Measurements from ENCODE around the gene DAB1.

Gene DAB1

GRCh38 chr1:57020216-57020615 lies 403.6 kb downstream of the DAB1 start:
- H3K9ac ChIP-seq (ENCODE audit: low read length in 5 of 5) = no peak overlapping the region
- H3K27ac ChIP-seq (ENCODE audit: low read depth, low read length) = no peak overlapping the region
- H3K4me3 ChIP-seq (ENCODE audit: low read depth in 1 of 5, low read length in 5 of 5) = no peak overlapping the region
- H3K36me3 ChIP-seq (ENCODE audit: control insufficient read depth in 5 of 5, insufficient read depth in 5 of 5, low read length in 5 of 5) = no peaks in the 10 kb centered on the region
- no peaks in the 10 kb centered on the region for H3K9me3 ChIP-seq (ENCODE audit: control insufficient read depth in 5 of 5, low read length in 5 of 5)
- no peaks in the 10 kb centered on the region for H3K27me3 ChIP-seq (ENCODE audit: control insufficient read depth in 5 of 5, insufficient read depth in 4 of 5, low read length in 5 of 5)
- peaks cover 0 to 7% (median 4%) of the 10 kb centered on the region in 5 donors for H3K4me1 ChIP-seq (ENCODE audit: control insufficient read depth in 5 of 5, insufficient read depth in 5 of 5, low read length in 5 of 5)

GRCh38 chr1:57019236-57019839 lies 404.5 kb downstream of the DAB1 start:
- H3K9me3 ChIP-seq (ENCODE audit: control insufficient read depth in 5 of 5, low read length in 5 of 5) = no peaks in the 10 kb centered on the region
- H3K27ac ChIP-seq (ENCODE audit: low read depth, low read length) = no peak overlapping the region
- H3K4me3 ChIP-seq (ENCODE audit: low read depth in 1 of 5, low read length in 5 of 5) = no peak overlapping the region
- H3K27me3 ChIP-seq (ENCODE audit: control insufficient read depth in 5 of 5, insufficient read depth in 4 of 5, low read length in 5 of 5) = no peaks in the 10 kb centered on the region
- no peak overlapping the region for H3K9ac ChIP-seq (ENCODE audit: low read length in 5 of 5)
- no peaks in the 10 kb centered on the region for H3K36me3 ChIP-seq (ENCODE audit: control insufficient read depth in 5 of 5, insufficient read depth in 5 of 5, low read length in 5 of 5)
- no peaks in the 10 kb centered on the region for H3K4me1 ChIP-seq (ENCODE audit: control insufficient read depth in 5 of 5, insufficient read depth in 5 of 5, low read length in 5 of 5)

GRCh38 chr1:57018119-57018518 lies 405.7 kb downstream of the DAB1 start:
- Histone ChIP-seq H3K27me3 (ENCODE audit: control insufficient read depth in 5 of 5, insufficient read depth in 4 of 5, low read length in 5 of 5) (no peaks in the 10 kb centered on the region), H3K4me1 (ENCODE audit: control insufficient read depth in 5 of 5, insufficient read depth in 5 of 5, low read length in 5 of 5) (no peaks in the 10 kb centered on the region), H3K9me3 (ENCODE audit: control insufficient read depth in 5 of 5, low read length in 5 of 5) (no peaks in the 10 kb centered on the region), H3K4me3 (ENCODE audit: low read depth in 1 of 5, low read length in 5 of 5) (no peak overlapping the region), H3K36me3 (ENCODE audit: control insufficient read depth in 5 of 5, insufficient read depth in 5 of 5, low read length in 5 of 5) (no peaks in the 10 kb centered on the region), H3K9ac (ENCODE audit: low read length in 5 of 5) (no peak overlapping the region), H3K27ac (ENCODE audit: low read depth, low read length) (no peak overlapping the region)

GRCh38 chr1:57017717-57018116 lies 406.1 kb downstream of the DAB1 start:
- Histone ChIP-seq H3K4me3 (ENCODE audit: low read depth in 1 of 5, low read length in 5 of 5) (no peak overlapping the region), H3K4me1 (ENCODE audit: control insufficient read depth in 5 of 5, insufficient read depth in 5 of 5, low read length in 5 of 5) (no peaks in the 10 kb centered on the region), H3K27ac (ENCODE audit: low read depth, low read length) (no peak overlapping the region), H3K36me3 (ENCODE audit: control insufficient read depth in 5 of 5, insufficient read depth in 5 of 5, low read length in 5 of 5) (no peaks in the 10 kb centered on the region), H3K27me3 (ENCODE audit: control insufficient read depth in 5 of 5, insufficient read depth in 4 of 5, low read length in 5 of 5) (no peaks in the 10 kb centered on the region), H3K9ac (ENCODE audit: low read length in 5 of 5) (no peak overlapping the region), H3K9me3 (ENCODE audit: control insufficient read depth in 5 of 5, low read length in 5 of 5) (no peaks in the 10 kb centered on the region)

- Histone ChIP-seq H3K27me3 (ENCODE audit: control insufficient read depth in 5 of 5, insufficient read depth in 4 of 5, low read length in 5 of 5) (no peaks in the 10 kb centered on the region), H3K27ac (ENCODE audit: low read depth, low read length) (no peak overlapping the region), H3K4me3 (ENCODE audit: low read depth in 1 of 5, low read length in 5 of 5) (no peak overlapping the region), H3K9ac (ENCODE audit: low read length in 5 of 5) (no peak overlapping the region), H3K4me1 (ENCODE audit: control insufficient read depth in 5 of 5, insufficient read depth in 5 of 5, low read length in 5 of 5) (no peaks in the 10 kb centered on the region), H3K9me3 (ENCODE audit: control insufficient read depth in 5 of 5, low read length in 5 of 5) (no peaks in the 10 kb centered on the region), H3K36me3 (ENCODE audit: control insufficient read depth in 5 of 5, insufficient read depth in 5 of 5, low read length in 5 of 5) (no peaks in the 10 kb centered on the region)
These were observed 406.7 kb downstream of the DAB1 start for GRCh38 chr1:57017200-57017599.

GRCh38 chr1:57015071-57015470 lies 408.8 kb downstream of the DAB1 start:
- Histone ChIP-seq H3K4me1 (ENCODE audit: control insufficient read depth in 5 of 5, insufficient read depth in 5 of 5, low read length in 5 of 5) (no peaks in the 10 kb centered on the region), H3K4me3 (ENCODE audit: low read depth in 1 of 5, low read length in 5 of 5) (no peak overlapping the region), H3K27me3 (ENCODE audit: control insufficient read depth in 5 of 5, insufficient read depth in 4 of 5, low read length in 5 of 5) (no peaks in the 10 kb centered on the region), H3K9ac (ENCODE audit: low read length in 5 of 5) (no peak overlapping the region), H3K27ac (ENCODE audit: low read depth, low read length) (no peak overlapping the region), H3K36me3 (ENCODE audit: control insufficient read depth in 5 of 5, insufficient read depth in 5 of 5, low read length in 5 of 5) (no peaks in the 10 kb centered on the region), H3K9me3 (ENCODE audit: control insufficient read depth in 5 of 5, low read length in 5 of 5) (no peaks in the 10 kb centered on the region)

GRCh38 chr1:57013522-57013921 lies 410.3 kb downstream of the DAB1 start:
- Histone ChIP-seq H3K9me3 (ENCODE audit: control insufficient read depth in 5 of 5, low read length in 5 of 5) (no peaks in the 10 kb centered on the region), H3K9ac (ENCODE audit: low read length in 5 of 5) (no peak overlapping the region), H3K27ac (ENCODE audit: low read depth, low read length) (no peak overlapping the region), H3K36me3 (ENCODE audit: control insufficient read depth in 5 of 5, insufficient read depth in 5 of 5, low read length in 5 of 5) (no peaks in the 10 kb centered on the region), H3K4me3 (ENCODE audit: low read depth in 1 of 5, low read length in 5 of 5) (no peak overlapping the region), H3K4me1 (ENCODE audit: control insufficient read depth in 5 of 5, insufficient read depth in 5 of 5, low read length in 5 of 5) (no peaks in the 10 kb centered on the region), H3K27me3 (ENCODE audit: control insufficient read depth in 5 of 5, insufficient read depth in 4 of 5, low read length in 5 of 5) (no peaks in the 10 kb centered on the region)

GRCh38 chr1:57012315-57012714 lies 411.5 kb downstream of the DAB1 start:
- no peak overlapping the region for H3K9ac ChIP-seq (ENCODE audit: low read length in 5 of 5)
- no peaks in the 10 kb centered on the region for H3K27me3 ChIP-seq (ENCODE audit: control insufficient read depth in 5 of 5, insufficient read depth in 4 of 5, low read length in 5 of 5)
- no peaks in the 10 kb centered on the region for H3K36me3 ChIP-seq (ENCODE audit: control insufficient read depth in 5 of 5, insufficient read depth in 5 of 5, low read length in 5 of 5)
- no peaks in the 10 kb centered on the region for H3K4me1 ChIP-seq (ENCODE audit: control insufficient read depth in 5 of 5, insufficient read depth in 5 of 5, low read length in 5 of 5)
- no peak overlapping the region for H3K4me3 ChIP-seq (ENCODE audit: low read depth in 1 of 5, low read length in 5 of 5)
- no peak overlapping the region for H3K27ac ChIP-seq (ENCODE audit: low read depth, low read length)
- no peaks in the 10 kb centered on the region for H3K9me3 ChIP-seq (ENCODE audit: control insufficient read depth in 5 of 5, low read length in 5 of 5)

- Histone ChIP-seq H3K27ac (ENCODE audit: low read depth, low read length) (no peak overlapping the region), H3K4me3 (ENCODE audit: low read depth in 1 of 5, low read length in 5 of 5) (no peak overlapping the region), H3K27me3 (ENCODE audit: control insufficient read depth in 5 of 5, insufficient read depth in 4 of 5, low read length in 5 of 5) (no peaks in the 10 kb centered on the region), H3K36me3 (ENCODE audit: control insufficient read depth in 5 of 5, insufficient read depth in 5 of 5, low read length in 5 of 5) (no peaks in the 10 kb centered on the region), H3K9me3 (ENCODE audit: control insufficient read depth in 5 of 5, low read length in 5 of 5) (no peaks in the 10 kb centered on the region), H3K4me1 (ENCODE audit: control insufficient read depth in 5 of 5, insufficient read depth in 5 of 5, low read length in 5 of 5) (no peaks in the 10 kb centered on the region), H3K9ac (ENCODE audit: low read length in 5 of 5) (no peak overlapping the region)
These were observed 413.3 kb downstream of the DAB1 start for GRCh38 chr1:57010511-57010910.

- Histone ChIP-seq H3K4me3 (ENCODE audit: low read depth in 1 of 5, low read length in 5 of 5) (no peak overlapping the region), H3K27me3 (ENCODE audit: control insufficient read depth in 5 of 5, insufficient read depth in 4 of 5, low read length in 5 of 5) (no peaks in the 10 kb centered on the region), H3K27ac (ENCODE audit: low read depth, low read length) (no peak overlapping the region), H3K9ac (ENCODE audit: low read length in 5 of 5) (no peak overlapping the region), H3K9me3 (ENCODE audit: control insufficient read depth in 5 of 5, low read length in 5 of 5) (no peaks in the 10 kb centered on the region), H3K36me3 (ENCODE audit: control insufficient read depth in 5 of 5, insufficient read depth in 5 of 5, low read length in 5 of 5) (no peaks in the 10 kb centered on the region), H3K4me1 (ENCODE audit: control insufficient read depth in 5 of 5, insufficient read depth in 5 of 5, low read length in 5 of 5) (peaks cover 0 to 2% (median 0%) of the 10 kb centered on the region in 5 donors)
These were observed 415.9 kb downstream of the DAB1 start for GRCh38 chr1:57007948-57008347.

- no peak overlapping the region for H3K27ac ChIP-seq (ENCODE audit: low read depth, low read length)
- H3K4me3 ChIP-seq (ENCODE audit: low read depth in 1 of 5, low read length in 5 of 5) = no peak overlapping the region
- peaks cover 0 to 2% (median 0%) of the 10 kb centered on the region in 5 donors for H3K4me1 ChIP-seq (ENCODE audit: control insufficient read depth in 5 of 5, insufficient read depth in 5 of 5, low read length in 5 of 5)
- no peak overlapping the region for H3K9ac ChIP-seq (ENCODE audit: low read length in 5 of 5)
- no peaks in the 10 kb centered on the region for H3K9me3 ChIP-seq (ENCODE audit: control insufficient read depth in 5 of 5, low read length in 5 of 5)
- no peaks in the 10 kb centered on the region for H3K36me3 ChIP-seq (ENCODE audit: control insufficient read depth in 5 of 5, insufficient read depth in 5 of 5, low read length in 5 of 5)
- H3K27me3 ChIP-seq (ENCODE audit: control insufficient read depth in 5 of 5, insufficient read depth in 4 of 5, low read length in 5 of 5) = no peaks in the 10 kb centered on the region
These were observed 416.4 kb downstream of the DAB1 start for GRCh38 chr1:57007472-57007871.

Data from subcutaneous abdominal adipose tissue (tissue), 5 donors.